K562 (cell line): ENCODE data around the gene MASP1.

ENCODE experiments used
- CC2D1A ChIP-seq: fragments of 450-650 bp; IDR thresholded peaks from 2 replicates; pipeline ENCODE4 v1.6.1; 2017; ENCODE audit warnings: mild to moderate bottlenecking
- CTCF ChIP-seq, 3 experiments: IDR thresholded peaks in 2 of 3; conservative IDR thresholded peaks in 1 of 3; 2 replicates each; pipeline ENCODE4 v1.5.1; 2011 to 2012; ENCODE audit warnings: low read length in 3 of 3, mild to moderate bottlenecking in 3 of 3, control low read depth in 2 of 3, improper control_type of control experiment in 1 of 3, inconsistent platforms in 1 of 3, low read depth in 1 of 3, mixed read lengths in 1 of 3, moderate library complexity in 1 of 3; ENCODE audit not compliant: insufficient read depth in 2 of 3
- ETV6 ChIP-seq, 3 experiments: fragments of 150-350 bp in 1 of 3; sonication (generic) in 1 of 3; formaldehyde crosslinking in 1 of 3; IDR thresholded peaks; 2 replicates each; pipeline versions ENCODE4 v1.6.1 to v1.8.0; 2014 to 2022; ENCODE audit warnings: borderline replicate concordance in 2 of 3, low read depth in 2 of 3, antibody characterized with exemption in 1 of 3, low read length in 1 of 3, mild to moderate bottlenecking in 1 of 3, missing genetic modification reagents in 1 of 3
- FOXK1 ChIP-seq: sonication (generic); formaldehyde crosslinking; IDR thresholded peaks from 2 replicates; pipeline ENCODE4 v1.8.0; 2022; ENCODE audit warnings: missing genetic modification reagents, mild to moderate bottlenecking, borderline replicate concordance
- GABPA ChIP-seq: fragments of 200-800 bp; sonication (Bioruptor generic); conservative IDR thresholded peaks from 2 replicates; pipeline ENCODE4 v1.6.1; 2016; ENCODE audit warnings: low read depth, missing genetic modification characterization, missing compliant biosample characterization
- NFATC3 ChIP-seq: fragments of 450-650 bp; IDR thresholded peaks from 2 replicates; pipeline ENCODE4 v1.6.1; 2017; ENCODE audit warnings: mild to moderate bottlenecking
- POLR2AphosphoS5 ChIP-seq: IDR thresholded peaks from 2 replicates; pipeline ENCODE4 v1.6.1; 2011; ENCODE audit warnings: mild to moderate bottlenecking, low read depth, low read length, moderate library complexity; ENCODE audit not compliant: control insufficient read depth, insufficient read depth
- TBL1XR1 ChIP-seq, 2 experiments: IDR thresholded peaks; 2 replicates each; pipeline ENCODE4 v1.6.1; 2012; ENCODE audit warnings: improper control_type of control experiment in 2 of 2, low read length in 2 of 2, mild to moderate bottlenecking in 1 of 2
- ZNF121 ChIP-seq: sonication (generic); formaldehyde crosslinking; conservative IDR thresholded peaks from 2 replicates; pipeline ENCODE4 v1.8.0; 2022; ENCODE audit warnings: missing genetic modification reagents

- TF ChIP-seq POLR2AphosphoS5 (no peak), CC2D1A (no peak), TBL1XR1 (IDR thresholded peaks at IDR 0.05; ENCODE audit: low read length in 2 of 2) (no peak), FOXK1 (CRISPR knock-in tag) (no peak), ZNF121 (CRISPR knock-in tag) (no peak), NFATC3 (no peak), GABPA (tag) (no peak), ETV6 (IDR thresholded peaks at IDR 0.05; ENCODE audit: borderline replicate concordance in 1 of 2, low read depth in 2 of 2, low read length in 1 of 2) (no peak), ETV6 (CRISPR knock-in tag; IDR thresholded peaks at IDR 0.05; ENCODE audit: borderline replicate concordance) (no peak), CTCF (IDR thresholded peaks at IDR 0.05 in 2 of 3, conservative IDR thresholded peaks at IDR 0.05 in 1 of 3; ENCODE audit: insufficient read depth in 2 of 3, low read depth in 1 of 3, low read length in 3 of 3) (no peak)
Observed at GRCh38 chr3:187310226-187310625, 18.7 kb upstream of the MASP1 start.
